ENCODE results near the gene ATG16L1.

The ATG16L1 gene

DNA sequence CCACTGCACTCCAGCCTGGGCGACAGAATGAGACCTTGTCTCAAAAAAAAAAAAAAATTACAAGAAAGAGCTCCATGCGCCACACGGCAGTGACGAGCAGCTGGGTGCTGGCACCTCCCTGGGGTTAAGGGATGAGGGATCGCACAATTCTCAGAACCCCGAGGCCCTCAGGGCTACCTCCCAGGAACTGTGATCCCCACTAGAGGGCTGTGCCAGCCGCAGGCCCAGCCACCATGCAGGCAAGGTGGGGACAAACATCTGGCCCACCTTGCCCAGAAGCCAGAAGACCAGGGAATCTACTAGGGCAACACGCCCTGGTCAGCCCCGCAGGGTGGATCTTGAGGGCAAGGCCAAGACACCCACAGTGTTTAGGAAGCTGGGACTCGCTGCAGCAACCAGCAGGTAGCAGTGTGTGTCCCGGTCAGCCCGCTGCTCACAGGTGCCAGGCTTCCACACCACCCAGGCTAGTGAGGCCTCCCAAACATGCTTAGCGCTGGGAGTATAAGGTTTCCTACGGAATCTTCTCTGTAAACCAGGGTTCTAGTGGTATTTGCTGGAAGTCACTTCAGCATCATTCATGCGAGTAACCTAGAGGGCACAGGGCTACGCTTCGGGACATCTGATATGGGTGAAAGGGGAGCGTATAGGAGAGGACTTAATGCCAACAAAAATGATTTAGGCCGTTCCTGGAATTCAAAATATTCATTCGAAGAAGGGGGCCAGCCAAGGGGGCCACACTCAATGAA, 62.9 kb downstream of the ATG16L1 start:
- TF ChIP-seq, protein P1, sequence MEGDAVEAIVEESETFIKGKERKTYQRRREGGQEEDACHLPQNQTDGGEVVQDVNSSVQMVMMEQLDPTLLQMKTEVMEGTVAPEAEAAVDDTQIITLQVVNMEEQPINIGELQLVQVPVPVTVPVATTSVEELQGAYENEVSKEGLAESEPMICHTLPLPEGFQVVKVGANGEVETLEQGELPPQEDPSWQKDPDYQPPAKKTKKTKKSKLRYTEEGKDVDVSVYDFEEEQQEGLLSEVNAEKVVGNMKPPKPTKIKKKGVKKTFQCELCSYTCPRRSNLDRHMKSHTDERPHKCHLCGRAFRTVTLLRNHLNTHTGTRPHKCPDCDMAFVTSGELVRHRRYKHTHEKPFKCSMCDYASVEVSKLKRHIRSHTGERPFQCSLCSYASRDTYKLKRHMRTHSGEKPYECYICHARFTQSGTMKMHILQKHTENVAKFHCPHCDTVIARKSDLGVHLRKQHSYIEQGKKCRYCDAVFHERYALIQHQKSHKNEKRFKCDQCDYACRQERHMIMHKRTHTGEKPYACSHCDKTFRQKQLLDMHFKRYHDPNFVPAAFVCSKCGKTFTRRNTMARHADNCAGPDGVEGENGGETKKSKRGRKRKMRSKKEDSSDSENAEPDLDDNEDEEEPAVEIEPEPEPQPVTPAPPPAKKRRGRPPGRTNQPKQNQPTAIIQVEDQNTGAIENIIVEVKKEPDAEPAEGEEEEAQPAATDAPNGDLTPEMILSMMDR (IDR thresholded peaks at IDR 0.05; ENCODE audit: low read depth, low read length, missing control alignments) = no peak
- H3K4me3 ChIP-seq (ENCODE audit: low read depth, low read length) = no peak overlapping the region
- no peak for DNase-seq (ENCODE audit: low read depth)
- in situ Hi-C loops (cut with HindIII; ENCODE audit: low sequenced_read_pairs) = no loop called here

DNA sequence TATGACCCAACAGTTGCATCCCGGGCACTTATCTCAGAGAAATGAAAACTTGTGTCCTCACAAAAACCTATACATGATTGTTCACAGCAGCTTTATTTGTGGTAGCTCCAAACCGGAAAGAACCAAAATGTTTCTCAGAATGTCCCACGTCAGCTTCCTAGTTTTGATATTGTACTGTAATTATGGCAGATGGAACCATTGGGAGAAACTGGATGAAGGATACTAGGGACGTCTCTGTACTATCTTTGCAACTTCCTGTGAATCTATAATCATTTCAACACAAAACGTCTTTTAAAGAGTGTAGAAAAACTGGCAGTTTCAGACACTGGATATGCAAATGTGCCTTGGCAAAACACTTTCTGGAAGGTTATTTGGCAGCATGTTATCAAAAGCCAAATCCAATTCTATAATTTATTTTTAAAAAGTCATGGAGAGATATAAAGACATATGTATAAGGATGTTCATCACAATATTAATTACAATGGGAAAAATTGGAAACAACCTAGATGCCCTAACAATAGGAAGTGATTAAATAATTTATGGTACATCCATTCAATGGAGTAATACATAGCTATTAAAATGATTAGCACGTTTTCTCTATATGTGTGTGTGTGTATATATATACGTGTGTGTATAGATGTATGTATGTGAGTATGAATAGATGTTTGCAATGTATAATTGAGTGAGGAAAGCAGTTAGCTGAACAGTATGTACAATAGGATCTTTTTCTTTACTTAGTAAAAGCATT, 65.9 kb downstream of the ATG16L1 start:
- no peak overlapping the region for H3K4me3 ChIP-seq (ENCODE audit: low read depth, low read length)
- TF ChIP-seq, protein P1 (IDR thresholded peaks at IDR 0.05; ENCODE audit: low read depth, low read length, missing control alignments) = no peak
- in situ Hi-C loops (cut with HindIII; ENCODE audit: low sequenced_read_pairs) = no loop called here
- no peak for DNase-seq (ENCODE audit: low read depth)

DNA sequence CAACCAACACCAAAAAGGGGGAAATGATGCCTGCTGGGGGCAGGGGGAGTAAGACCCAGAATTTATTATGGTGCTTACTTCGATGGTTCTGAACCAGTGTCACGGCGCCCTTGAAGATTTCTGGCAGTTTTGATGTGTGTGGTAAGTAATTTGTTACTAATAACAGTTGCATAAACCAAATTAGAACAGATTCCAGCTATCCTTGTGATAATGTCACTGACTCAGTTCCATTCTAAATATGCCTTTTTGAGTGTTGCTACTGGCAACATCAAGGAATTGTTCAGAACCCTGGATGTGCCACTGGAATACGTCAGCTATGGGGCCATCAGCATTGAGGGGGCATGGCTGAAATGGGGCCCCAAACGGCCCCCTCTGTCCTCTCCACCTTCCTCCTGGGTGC, 67.8 kb downstream of the ATG16L1 start:
- in situ Hi-C loops (cut with HindIII; ENCODE audit: low sequenced_read_pairs) = no loop called here
- no peak overlapping the region for H3K4me3 ChIP-seq (ENCODE audit: low read depth, low read length)
- TF ChIP-seq, protein P1 (IDR thresholded peaks at IDR 0.05; ENCODE audit: low read depth, low read length, missing control alignments) = no peak
- no peak for DNase-seq (ENCODE audit: low read depth)

DNA sequence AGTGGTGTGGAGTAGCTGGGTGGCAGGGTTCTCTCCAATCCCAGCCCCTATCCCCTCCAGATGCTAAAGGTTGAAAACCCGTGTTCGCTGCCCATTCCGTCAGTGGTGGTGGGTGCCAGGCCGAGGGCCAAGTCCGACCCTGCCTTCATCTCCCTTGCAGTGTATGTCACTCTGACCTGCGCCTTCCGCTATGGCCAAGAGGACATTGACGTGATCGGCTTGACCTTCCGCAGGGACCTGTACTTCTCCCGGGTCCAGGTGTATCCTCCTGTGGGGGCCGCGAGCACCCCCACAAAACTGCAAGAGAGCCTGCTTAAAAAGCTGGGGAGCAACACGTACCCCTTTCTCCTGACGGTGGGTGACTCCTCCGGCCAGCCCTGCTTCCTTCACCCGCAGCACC, 69.0 kb downstream of the ATG16L1 start:
- no peak for DNase-seq (ENCODE audit: low read depth)
- TF ChIP-seq, protein P1 (IDR thresholded peaks at IDR 0.05; ENCODE audit: low read depth, low read length, missing control alignments) = no peak
- in situ Hi-C loops (cut with HindIII; ENCODE audit: low sequenced_read_pairs) = no loop called here

DNA sequence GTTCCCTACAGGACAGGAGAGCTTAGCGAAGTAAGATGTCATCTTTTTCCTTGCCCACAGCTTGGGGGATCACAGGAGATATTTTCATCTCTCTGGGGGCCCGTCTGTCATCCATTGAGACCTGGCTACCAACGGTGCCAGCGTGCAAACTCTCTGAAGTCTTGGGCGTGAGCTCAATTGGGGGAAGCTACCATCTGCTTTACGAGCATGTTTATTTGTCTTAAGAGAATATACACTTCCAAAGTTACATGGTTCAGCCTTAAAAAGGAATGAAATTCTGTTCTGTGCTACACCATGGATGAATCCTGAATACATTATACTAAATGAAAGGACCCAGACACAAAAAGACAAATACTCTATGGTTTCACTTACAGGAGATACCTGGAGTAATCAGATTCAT, 69.7 kb downstream of the ATG16L1 start:
- no peak for DNase-seq (ENCODE audit: low read depth)
- TF ChIP-seq, protein P1 (IDR thresholded peaks at IDR 0.05; ENCODE audit: low read depth, low read length, missing control alignments) = no peak
- H3K4me3 ChIP-seq (ENCODE audit: low read depth, low read length) = no peak overlapping the region
- in situ Hi-C loops (cut with HindIII; ENCODE audit: low sequenced_read_pairs) = no loop called here

More for the DNA sequence above, 69.0 kb downstream of the ATG16L1 start:
- H3K4me3 ChIP-seq (ENCODE audit: low read depth, low read length) = no peak overlapping the region

DNA sequence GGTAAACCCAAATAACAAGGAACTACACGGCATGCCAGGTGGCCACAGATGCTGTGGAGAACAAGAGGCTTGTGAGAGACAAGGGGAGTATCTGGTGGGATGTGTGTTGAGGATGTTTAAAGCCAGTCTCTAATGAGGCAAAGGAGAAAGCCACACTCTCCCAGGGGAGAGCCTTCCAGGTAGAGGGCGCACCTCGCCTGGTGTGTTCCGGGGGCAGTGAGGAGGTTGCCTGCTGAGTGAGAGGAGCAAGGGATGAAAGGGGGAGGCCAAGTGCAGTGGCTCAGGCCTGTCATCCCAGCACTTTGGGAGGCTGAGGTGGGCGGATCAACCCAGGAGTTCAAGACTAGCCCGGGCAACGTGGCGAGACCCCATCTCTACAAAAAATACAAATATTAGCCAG, 72.4 kb downstream of the ATG16L1 start:
- in situ Hi-C loops (cut with HindIII; ENCODE audit: low sequenced_read_pairs) = no loop called here
- DNase-seq (ENCODE audit: low read depth) = no peak
- TF ChIP-seq, protein P1 (IDR thresholded peaks at IDR 0.05; ENCODE audit: low read depth, low read length, missing control alignments) = no peak
- H3K4me3 ChIP-seq (ENCODE audit: low read depth, low read length) = no peak overlapping the region

All from astrocyte of the cerebellum (primary cell).